Loucy (cell line): ENCODE measurements around the gene WFDC5.

Source experiments
- EZH2phosphoT487 ChIP-seq: fragments of 200-600 bp; IDR thresholded peaks from 2 replicates; pipeline ENCODE4 v1.6.1; 2018; ENCODE audit warnings: antibody characterized with exemption, mild to moderate bottlenecking, moderate library complexity, borderline replicate concordance
- TF ChIP-seq, protein P1 (sequence below): fragments of 200-600 bp; sonication (generic); conservative IDR thresholded peaks from 2 replicates; pipeline ENCODE4 v1.5.1; 2014; ENCODE audit warnings: mild to moderate bottlenecking, antibody characterized with exemption, low read length

DNA sequence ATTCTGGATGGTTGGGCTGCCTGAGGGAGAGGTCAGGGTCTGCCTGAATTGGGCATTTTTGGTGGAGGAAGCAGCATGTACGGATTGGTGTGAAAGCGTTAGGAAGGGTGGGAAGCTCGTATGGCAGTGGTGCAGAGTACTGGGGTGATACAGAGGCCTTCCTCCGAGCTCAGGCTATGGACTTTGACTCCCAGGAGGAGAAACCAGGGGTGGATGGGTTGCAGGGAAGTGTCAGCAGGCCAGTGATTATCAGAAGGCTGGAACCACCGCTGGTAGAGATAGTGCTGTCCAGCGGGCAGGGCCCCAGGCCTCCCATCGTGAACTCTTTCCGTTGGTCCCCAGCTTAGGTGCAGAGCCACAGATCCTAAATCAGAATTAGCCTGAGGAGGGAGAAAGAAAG, 5.3 kb downstream of the WFDC5 start:
- TF ChIP-seq, protein P1, sequence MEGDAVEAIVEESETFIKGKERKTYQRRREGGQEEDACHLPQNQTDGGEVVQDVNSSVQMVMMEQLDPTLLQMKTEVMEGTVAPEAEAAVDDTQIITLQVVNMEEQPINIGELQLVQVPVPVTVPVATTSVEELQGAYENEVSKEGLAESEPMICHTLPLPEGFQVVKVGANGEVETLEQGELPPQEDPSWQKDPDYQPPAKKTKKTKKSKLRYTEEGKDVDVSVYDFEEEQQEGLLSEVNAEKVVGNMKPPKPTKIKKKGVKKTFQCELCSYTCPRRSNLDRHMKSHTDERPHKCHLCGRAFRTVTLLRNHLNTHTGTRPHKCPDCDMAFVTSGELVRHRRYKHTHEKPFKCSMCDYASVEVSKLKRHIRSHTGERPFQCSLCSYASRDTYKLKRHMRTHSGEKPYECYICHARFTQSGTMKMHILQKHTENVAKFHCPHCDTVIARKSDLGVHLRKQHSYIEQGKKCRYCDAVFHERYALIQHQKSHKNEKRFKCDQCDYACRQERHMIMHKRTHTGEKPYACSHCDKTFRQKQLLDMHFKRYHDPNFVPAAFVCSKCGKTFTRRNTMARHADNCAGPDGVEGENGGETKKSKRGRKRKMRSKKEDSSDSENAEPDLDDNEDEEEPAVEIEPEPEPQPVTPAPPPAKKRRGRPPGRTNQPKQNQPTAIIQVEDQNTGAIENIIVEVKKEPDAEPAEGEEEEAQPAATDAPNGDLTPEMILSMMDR, result no peak
- no peak for TF ChIP-seq EZH2phosphoT487
